Liver (tissue), 3 donors: ENCODE measurements around the gene ACAN.

Experiments used
- EGR1 ChIP-seq, 2 donors: IDR thresholded peaks; 2 replicates each; pipeline ENCODE4 v1.6.1; 2016 to 2018; ENCODE audit warnings: antibody characterized with exemption in 2 of 2, low read depth in 2 of 2
- FOXA1 ChIP-seq: IDR thresholded peaks from 2 replicates; pipeline ENCODE4 v1.6.1; 2016; ENCODE audit warnings: antibody characterized with exemption
- JUND ChIP-seq, 2 donors: IDR thresholded peaks; 2 replicates each; pipeline ENCODE4 v1.6.1; 2016; ENCODE audit warnings: antibody characterized with exemption in 2 of 2
- MAX ChIP-seq: IDR thresholded peaks from 2 replicates; pipeline ENCODE4 v1.6.1; 2016; ENCODE audit warnings: antibody characterized with exemption
- NR2F2 ChIP-seq: IDR thresholded peaks from 2 replicates; pipeline ENCODE4 v1.6.1; 2016; ENCODE audit warnings: antibody characterized with exemption
- RXRA ChIP-seq, 2 donors: IDR thresholded peaks; 2 replicates each; pipeline ENCODE4 v1.6.1; 2017 to 2018; ENCODE audit warnings: antibody characterized with exemption in 2 of 2, mild to moderate bottlenecking in 1 of 2
- SP1 ChIP-seq: IDR thresholded peaks from 2 replicates; pipeline ENCODE4 v1.6.1; 2018; ENCODE audit warnings: antibody characterized with exemption, mild to moderate bottlenecking
- YY1 ChIP-seq: IDR thresholded peaks from 2 replicates; pipeline ENCODE4 v1.6.1; 2016; ENCODE audit warnings: antibody characterized with exemption, mild to moderate bottlenecking
- TF ChIP-seq, protein P1 (sequence below): fragments of 150-350 bp; IDR thresholded peaks from 2 replicates; pipeline ENCODE4 v1.5.1; 2017; ENCODE audit warnings: improper control_type of control experiment, low read depth, low read length; ENCODE audit not compliant: missing input control
- TF ChIP-seq, protein P2 (sequence below): IDR thresholded peaks from 2 replicates; pipeline ENCODE4 v1.6.1; 2016; ENCODE audit warnings: antibody characterized with exemption
- TF ChIP-seq, protein P3 (sequence below): IDR thresholded peaks from 2 replicates; pipeline ENCODE4 v1.6.1; 2016; ENCODE audit warnings: antibody characterized with exemption, mild to moderate bottlenecking
- donor health status: healthy.
- donor health status: healthy.

GRCh38 chr15:88833731-88834100, 30.5 kb downstream of the ACAN start:
- TF ChIP-seq RXRA (IDR thresholded peaks at IDR 0.05): no peak
- TF ChIP-seq SP1: no peak
- no peak for TF ChIP-seq YY1
- TF ChIP-seq, protein P1, sequence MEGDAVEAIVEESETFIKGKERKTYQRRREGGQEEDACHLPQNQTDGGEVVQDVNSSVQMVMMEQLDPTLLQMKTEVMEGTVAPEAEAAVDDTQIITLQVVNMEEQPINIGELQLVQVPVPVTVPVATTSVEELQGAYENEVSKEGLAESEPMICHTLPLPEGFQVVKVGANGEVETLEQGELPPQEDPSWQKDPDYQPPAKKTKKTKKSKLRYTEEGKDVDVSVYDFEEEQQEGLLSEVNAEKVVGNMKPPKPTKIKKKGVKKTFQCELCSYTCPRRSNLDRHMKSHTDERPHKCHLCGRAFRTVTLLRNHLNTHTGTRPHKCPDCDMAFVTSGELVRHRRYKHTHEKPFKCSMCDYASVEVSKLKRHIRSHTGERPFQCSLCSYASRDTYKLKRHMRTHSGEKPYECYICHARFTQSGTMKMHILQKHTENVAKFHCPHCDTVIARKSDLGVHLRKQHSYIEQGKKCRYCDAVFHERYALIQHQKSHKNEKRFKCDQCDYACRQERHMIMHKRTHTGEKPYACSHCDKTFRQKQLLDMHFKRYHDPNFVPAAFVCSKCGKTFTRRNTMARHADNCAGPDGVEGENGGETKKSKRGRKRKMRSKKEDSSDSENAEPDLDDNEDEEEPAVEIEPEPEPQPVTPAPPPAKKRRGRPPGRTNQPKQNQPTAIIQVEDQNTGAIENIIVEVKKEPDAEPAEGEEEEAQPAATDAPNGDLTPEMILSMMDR: no peak
- TF ChIP-seq, protein P2, sequence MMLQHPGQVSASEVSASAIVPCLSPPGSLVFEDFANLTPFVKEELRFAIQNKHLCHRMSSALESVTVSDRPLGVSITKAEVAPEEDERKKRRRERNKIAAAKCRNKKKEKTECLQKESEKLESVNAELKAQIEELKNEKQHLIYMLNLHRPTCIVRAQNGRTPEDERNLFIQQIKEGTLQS: no peak
- TF ChIP-seq EGR1 (IDR thresholded peaks at IDR 0.05; ENCODE audit: low read depth in 2 of 2): no peak
- no peak for TF ChIP-seq FOXA1
- TF ChIP-seq, protein P3, sequence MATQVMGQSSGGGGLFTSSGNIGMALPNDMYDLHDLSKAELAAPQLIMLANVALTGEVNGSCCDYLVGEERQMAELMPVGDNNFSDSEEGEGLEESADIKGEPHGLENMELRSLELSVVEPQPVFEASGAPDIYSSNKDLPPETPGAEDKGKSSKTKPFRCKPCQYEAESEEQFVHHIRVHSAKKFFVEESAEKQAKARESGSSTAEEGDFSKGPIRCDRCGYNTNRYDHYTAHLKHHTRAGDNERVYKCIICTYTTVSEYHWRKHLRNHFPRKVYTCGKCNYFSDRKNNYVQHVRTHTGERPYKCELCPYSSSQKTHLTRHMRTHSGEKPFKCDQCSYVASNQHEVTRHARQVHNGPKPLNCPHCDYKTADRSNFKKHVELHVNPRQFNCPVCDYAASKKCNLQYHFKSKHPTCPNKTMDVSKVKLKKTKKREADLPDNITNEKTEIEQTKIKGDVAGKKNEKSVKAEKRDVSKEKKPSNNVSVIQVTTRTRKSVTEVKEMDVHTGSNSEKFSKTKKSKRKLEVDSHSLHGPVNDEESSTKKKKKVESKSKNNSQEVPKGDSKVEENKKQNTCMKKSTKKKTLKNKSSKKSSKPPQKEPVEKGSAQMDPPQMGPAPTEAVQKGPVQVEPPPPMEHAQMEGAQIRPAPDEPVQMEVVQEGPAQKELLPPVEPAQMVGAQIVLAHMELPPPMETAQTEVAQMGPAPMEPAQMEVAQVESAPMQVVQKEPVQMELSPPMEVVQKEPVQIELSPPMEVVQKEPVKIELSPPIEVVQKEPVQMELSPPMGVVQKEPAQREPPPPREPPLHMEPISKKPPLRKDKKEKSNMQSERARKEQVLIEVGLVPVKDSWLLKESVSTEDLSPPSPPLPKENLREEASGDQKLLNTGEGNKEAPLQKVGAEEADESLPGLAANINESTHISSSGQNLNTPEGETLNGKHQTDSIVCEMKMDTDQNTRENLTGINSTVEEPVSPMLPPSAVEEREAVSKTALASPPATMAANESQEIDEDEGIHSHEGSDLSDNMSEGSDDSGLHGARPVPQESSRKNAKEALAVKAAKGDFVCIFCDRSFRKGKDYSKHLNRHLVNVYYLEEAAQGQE: no peak
- no peak for TF ChIP-seq MAX
- TF ChIP-seq JUND (IDR thresholded peaks at IDR 0.05): no peak
- TF ChIP-seq NR2F2: no peak
